GM19455 (cell line): ENCODE results near the gene SELL.
"Not testable (repeated sequence)": the region's sequence is repeated elsewhere in the genome, so short reads cannot be mapped to it uniquely, and the experiment has no call there.

Experiments
- ATAC-seq: cut with Tn5 transposase; IDR thresholded peaks from one replicate; pipeline ENCODE4 v1.9.1; 2021; ENCODE audit not compliant: unreplicated experiment

Gene SELL

GRCh38 chr1:169711469-169712308, at the start of gene SELL:
Gene SELL (minus strand): TSS chr1:169711620. CDS start chr1:169711498, 122 bp downstream.
- peak; percentile 78 for ATAC-seq

GRCh38 chr1:169759038-169759437, 47.6 kb upstream of the SELL start:
- ATAC-seq = no peak

- ATAC-seq = no peak
Measured at GRCh38 chr1:169753549-169753948, 42.1 kb upstream of the SELL start.

- no peak for ATAC-seq
Measured at GRCh38 chr1:169750041-169750440, 38.6 kb upstream of the SELL start.

- ATAC-seq = no peak
Measured at GRCh38 chr1:169746550-169746949, 35.1 kb upstream of the SELL start.

GRCh38 chr1:169745015-169745861, 33.8 kb upstream of the SELL start:
- ATAC-seq = no peak

GRCh38 chr1:169741666-169742394, 30.4 kb upstream of the SELL start:
- no peak for ATAC-seq

- ATAC-seq = no peak
Measured at GRCh38 chr1:169739980-169740379, 28.6 kb upstream of the SELL start.

- ATAC-seq = no peak
Measured at GRCh38 chr1:169733924-169734323, 22.5 kb upstream of the SELL start, which contains the start of gene SELE. Gene SELE (minus strand): TSS chr1:169734079. CDS start chr1:169733612, 467 bp downstream.

- ATAC-seq = no peak
Measured at GRCh38 chr1:169731446-169731845, 20.0 kb upstream of the SELL start.

GRCh38 chr1:169729991-169730390, 18.6 kb upstream of the SELL start:
- no peak for ATAC-seq

GRCh38 chr1:169727307-169727706, 15.9 kb upstream of the SELL start:
- ATAC-seq = no peak

GRCh38 chr1:169726851-169727250, 15.4 kb upstream of the SELL start:
- ATAC-seq = no peak

GRCh38 chr1:169725930-169726329, 14.5 kb upstream of the SELL start:
- no peak for ATAC-seq

GRCh38 chr1:169724168-169724567, 12.7 kb upstream of the SELL start:
- ATAC-seq = no peak

- ATAC-seq = no peak
Measured at GRCh38 chr1:169723763-169724162, 12.3 kb upstream of the SELL start.

- no peak for ATAC-seq
Measured at GRCh38 chr1:169722779-169723178, 11.4 kb upstream of the SELL start.

- ATAC-seq = not testable (repeated sequence)
Measured at GRCh38 chr1:169715100-169715499, 3.7 kb upstream of the SELL start.

GRCh38 chr1:169713090-169713489, 1.7 kb upstream of the SELL start:
- not testable (repeated sequence) for ATAC-seq

GRCh38 chr1:169712309-169712631, 850 bp upstream of the SELL start:
- ATAC-seq = no peak

GRCh38 chr1:169708647-169709046, 2.8 kb downstream of the SELL start:
- no peak for ATAC-seq
